ENCODE results near the gene HID1. TPM values are rescaled to one million over a fixed set of nuclear protein-coding genes. Genes with fewer than 3 reads are reported as not detected.
A peak's percentile ranks its signal among the peaks of the same experiment; 100 is the strongest.

HID1 gene
- total and polyA plus RNA-seq, 2 of the 4 experiments (the other 2 are of a cell fraction): 0.18 to 1.7 TPM

GRCh38 chr17:74994440-74994839 lies 21.9 kb upstream of the HID1 start:
- Histone ChIP-seq H3K36me3 (ENCODE audit: control insufficient read depth, insufficient read depth, low read length) (peaks cover 8% of the 10 kb centered on the region; the same call in 1 of the 2 replicates), H3K56ac (ENCODE audit: extremely low read depth, insufficient read depth, low read length) (no peak overlapping the region), H2BK120ac (ENCODE audit: low read depth, low read length) (peak overlapping the region; percentile 13; the same call in 1 of the 2 replicates), H2BK20ac (ENCODE audit: low read depth, low read length) (no peak overlapping the region; the same call in 1 of the 2 replicates), H4K8ac (ENCODE audit: low read depth in 2 of 2, low read length in 2 of 2) (peak overlapping the region in 1 of 2 experiments; percentile 24; a peak in 1 of 4 replicates), H3K4me2 (ENCODE audit: low read depth, low read length) (peak overlapping the region; percentile 3; the same call in 1 of the 2 replicates), H3K4me3 (ENCODE audit: insufficient read depth, low read depth, low read length) (no peak overlapping the region), H4K20me1 (ENCODE audit: insufficient read depth, low read length) (peaks cover 20% of the 10 kb centered on the region), H4K91ac (ENCODE audit: insufficient read depth, low read depth, low read length) (no peak overlapping the region), H3K9me1 (ENCODE audit: insufficient read depth, low read length) (peaks cover 17% of the 10 kb centered on the region; the same call in 1 of the 2 replicates), H3K79me1 (ENCODE audit: low read depth in 1 of 2, low read length in 2 of 2) (peaks cover 13 to 82% of the 10 kb centered on the region in 2 experiments), H2BK5ac (ENCODE audit: low read depth, low read length, poor library complexity, severe bottlenecking) (peak overlapping the region; percentile 44), H4K5ac (ENCODE audit: low read depth, low read length) (peak overlapping the region; percentile 27; the same call in 1 of the 2 replicates), H3K4me1 (ENCODE audit: control insufficient read depth, insufficient read depth, low read length) (peaks cover 10% of the 10 kb centered on the region), H2BK15ac (ENCODE audit: low read depth, low read length) (0 out of 3 replicates have a peak overlapping the region, but pooled peaks have one; percentile 17), H3K4ac (ENCODE audit: low read depth, low read length) (no peak overlapping the region), H2AK9ac (replicated peaks; ENCODE audit: low read depth, low read length, poor library complexity) (no peak overlapping the region), H3K27me3 (ENCODE audit: control insufficient read depth, insufficient read depth, low read length) (no peaks in the 10 kb centered on the region), H3K27ac (ENCODE audit: insufficient read depth, low read length) (0 out of 2 replicates have a peak overlapping the region, but pooled peaks have one; percentile 15), H3K9me3 (ENCODE audit: control insufficient read depth, insufficient read depth, low read length) (no peaks in the 10 kb centered on the region), H3K23ac (ENCODE audit: low read depth, low read length) (0 out of 2 replicates have a peak overlapping the region, but pooled peaks have one; percentile 41), H3K14ac (replicated peaks; ENCODE audit: low read depth, low read length) (peak overlapping the region; percentile 26; the same call in 1 of the 2 replicates), H2AK5ac (ENCODE audit: low read depth, low read length) (0 out of 2 replicates have a peak overlapping the region, but pooled peaks have one; percentile 12), H2AFZ (replicated peaks; ENCODE audit: low read length, poor library complexity) (no peak overlapping the region), H3K9ac (ENCODE audit: low read depth, low read length) (no peak overlapping the region), H3K18ac (ENCODE audit: low read depth, low read length) (peak overlapping the region; percentile 6; the same call in 1 of the 2 replicates)
- ChIA-PET CTCF (interaction anchor here (0.6 kb wide), 1 partner anchor 65 kb away, joined by 3 read pairs; no protein-coding TSS in a partner anchor), POLR2A (ENCODE audit: unreplicated experiment) (interaction anchor here (0.7 kb wide), 1 partner anchor 14 kb away, joined by 3 read pairs; no protein-coding TSS in a partner anchor)
- intact Hi-C loops (cut with micrococcal nuclease): no loop called here
- no peak for TF ChIP-seq ELK1 (IDR thresholded peaks at IDR 0.05; ENCODE audit: borderline replicate concordance, low read depth, low read length)
- peak; percentile 93 for TF ChIP-seq CEBPB (IDR thresholded peaks at IDR 0.05; ENCODE audit: low read depth, low read length)
- DNase-seq (peak; percentile 70), ATAC-seq (ENCODE audit: low read depth) (peak; percentile 70)
- no CpG with 5 or more reads among the region's 7 CpGs for WGBS, 2 experiments (ENCODE audit: extremely low coverage in 2 of 2, insufficient read length in 1 of 2)
- dilution Hi-C loops (cut with HindIII; ENCODE audit: low sequenced_read_pairs, unreplicated experiment): no loop called here
- in situ Hi-C loops (cut with MboI; ENCODE audit: low sequenced_read_pairs): no loop called here
- no TSS peak for BruUV-seq (replicated peaks)
